CD14-positive monocyte (primary cell): Measurements from ENCODE around the gene ACSL5. TPM values are rescaled to one million over a fixed set of nuclear protein-coding genes. Genes with fewer than 3 reads are reported as not detected.
A peak's percentile ranks its signal among the peaks of the same experiment; 100 is the strongest.

ENCODE experiments used
- DNase-seq, 3 donors: peaks; one replicate each; pipeline ENCODE4 v3.0.0-alpha.2; 2011 to 2022
- H2AFZ ChIP-seq: 2 replicates; pipeline ENCODE4 v1.6.0; 2012; ENCODE audit warnings: mild to moderate bottlenecking, low read depth, low read length, inconsistent platforms; ENCODE audit not compliant: insufficient read depth, poor library complexity, severe bottlenecking
- H3K27ac ChIP-seq, 2 donors: 1 replicate in 1 of 2; 2 replicates in 1 of 2; pipeline ENCODE4 v1.5.1; 2012 to 2013; ENCODE audit warnings: low read length in 2 of 2, control low read depth in 1 of 2, inconsistent platforms in 1 of 2, low read depth in 1 of 2, mild to moderate bottlenecking in 1 of 2
- H3K27me3 ChIP-seq, 2 donors: one replicate each; pipeline versions ENCODE4 v1.6.0 to v1.6.1; 2011 to 2013; ENCODE audit warnings: low read length in 2 of 2; ENCODE audit not compliant: control insufficient read depth in 2 of 2, insufficient read depth in 2 of 2
- H3K36me3 ChIP-seq, 2 donors: replicated peaks in 1 of 2; 1 replicate in 1 of 2; 2 replicates in 1 of 2; pipeline versions ENCODE4 v1.5.1 to v1.6.1; 2012 to 2013; ENCODE audit warnings: low read length in 2 of 2, control low read depth in 1 of 2, inconsistent platforms in 1 of 2, mild to moderate bottlenecking in 1 of 2; ENCODE audit not compliant: insufficient read depth in 2 of 2, control insufficient read depth in 1 of 2
- H3K4me1 ChIP-seq, 2 donors: 1 replicate in 1 of 2; 2 replicates in 1 of 2; pipeline versions ENCODE4 v1.5.1 to v1.6.1; 2012 to 2013; ENCODE audit warnings: low read length in 2 of 2, control low read depth in 1 of 2, inconsistent platforms in 1 of 2, mild to moderate bottlenecking in 1 of 2, moderate library complexity in 1 of 2; ENCODE audit not compliant: insufficient read depth in 2 of 2, control insufficient read depth in 1 of 2
- H3K4me2 ChIP-seq: replicated peaks from 2 replicates; pipeline ENCODE3; 2012; ENCODE audit warnings: low read length, moderate library complexity, mild to moderate bottlenecking; ENCODE audit not compliant: poor library complexity, severe bottlenecking; ENCODE audit errors: extremely low read depth
- H3K4me3 ChIP-seq, 3 experiments: fragments of 200-600 bp in 1 of 3; sonication (generic) in 1 of 3; replicated peaks in 1 of 3; 1 replicate in 2 of 3; 2 replicates in 1 of 3; pipeline ENCODE4 v1.5.1; 2011 to 2013; ENCODE audit warnings: low read length in 3 of 3, mild to moderate bottlenecking in 3 of 3, control low read depth in 2 of 3, low read depth in 2 of 3, inconsistent platforms in 1 of 3, moderate library complexity in 1 of 3
- H3K79me2 ChIP-seq: 2 replicates; pipeline ENCODE4 v1.6.0; 2012; ENCODE audit warnings: mild to moderate bottlenecking, control low read depth, inconsistent platforms, low read length, moderate library complexity; ENCODE audit not compliant: insufficient read depth
- H3K9ac ChIP-seq: 2 replicates; pipeline ENCODE4 v1.6.0; 2017; ENCODE audit warnings: low read length, mild to moderate bottlenecking; ENCODE audit not compliant: insufficient read depth, poor library complexity, severe bottlenecking
- H3K9me3 ChIP-seq, 2 donors: replicated peaks in 1 of 2; 1 replicate in 1 of 2; 2 replicates in 1 of 2; pipeline versions ENCODE4 v1.5.1 to v1.6.1; 2012 to 2013; ENCODE audit warnings: low read length in 2 of 2, control low read depth in 1 of 2; ENCODE audit not compliant: control insufficient read depth in 1 of 2, insufficient read depth in 1 of 2
- H4K20me1 ChIP-seq: 2 replicates; pipeline ENCODE4 v1.6.0; 2012; ENCODE audit warnings: mild to moderate bottlenecking, low read length, control low read depth, moderate library complexity; ENCODE audit not compliant: insufficient read depth
- H3K27ac Mint-ChIP-seq, 7 donors: one replicate each; pipeline ENCODE4 v1.8.0; 2020; ENCODE audit warnings: mild to moderate bottlenecking in 7 of 7, mixed read lengths in 7 of 7, moderate library complexity in 6 of 7, inconsistent platforms in 2 of 7
- H3K27me3 Mint-ChIP-seq, 3 donors: one replicate each; pipeline ENCODE4 v1.8.0; 2021 to 2022; ENCODE audit warnings: low read depth in 3 of 3, mild to moderate bottlenecking in 3 of 3, mixed read lengths in 3 of 3, moderate library complexity in 3 of 3, inconsistent platforms in 1 of 3
- H3K36me3 Mint-ChIP-seq, 2 donors: one replicate each; pipeline ENCODE4 v1.8.0; 2020; ENCODE audit warnings: mixed read lengths in 2 of 2, inconsistent platforms in 1 of 2, mild to moderate bottlenecking in 1 of 2
- H3K4me1 Mint-ChIP-seq: one replicate; pipeline ENCODE4 v1.8.0; 2020; ENCODE audit warnings: mild to moderate bottlenecking, mixed read lengths
- H3K4me3 Mint-ChIP-seq, 2 donors: one replicate each; pipeline ENCODE4 v1.8.0; 2020; ENCODE audit warnings: mild to moderate bottlenecking in 2 of 2, mixed read lengths in 2 of 2, moderate library complexity in 1 of 2
- H3K9me3 Mint-ChIP-seq, 7 donors: one replicate each; pipeline ENCODE4 v1.8.0; 2020 to 2022; ENCODE audit warnings: mixed read lengths in 7 of 7, mild to moderate bottlenecking in 6 of 7, moderate library complexity in 6 of 7, inconsistent platforms in 2 of 7
- WGBS: methylation state at CpG from one replicate; pipeline ENCODE4 v1.1.5; 2013; ENCODE audit warnings: missing lambda C conversion rate; ENCODE audit not compliant: insufficient coverage; 5-methylcytosine and 5-hydroxymethylcytosine counted together
- intact Hi-C, 2 donors: fragments of 100-400 bp; cut with micrococcal nuclease; formaldehyde crosslinking; loops; one replicate each; pipeline versions ENCODE4 v1.15.0 to v1.15.1; 2023
- polyA plus RNA-seq, 3 donors: library from polyadenylated mRNA; depleted of rRNA in 1 of 3; unstranded in 2 of 3; stranded (reverse) in 1 of 3; fragments of 300-500 nt in 2 of 3; fragments of >200 nt in 1 of 3; fragmentation: Illumina TruSeq in 2 of 3; gene quantifications; 1 replicate in 2 of 3; 2 replicates in 1 of 3; pipeline ENCODE4 v1.2.3, GENCODE V29; 2012 to 2021
- TF ChIP-seq, protein P1 (sequence below): fragments of 200-600 bp; IDR thresholded peaks from one replicate; pipeline ENCODE4 v1.8.0; 2022; ENCODE audit warnings: antibody characterized with exemption, mild to moderate bottlenecking

ACSL5 gene
- polyA plus RNA-seq, 3 donors: 27.5 to 44.4 (median 37.5) TPM

DNA sequence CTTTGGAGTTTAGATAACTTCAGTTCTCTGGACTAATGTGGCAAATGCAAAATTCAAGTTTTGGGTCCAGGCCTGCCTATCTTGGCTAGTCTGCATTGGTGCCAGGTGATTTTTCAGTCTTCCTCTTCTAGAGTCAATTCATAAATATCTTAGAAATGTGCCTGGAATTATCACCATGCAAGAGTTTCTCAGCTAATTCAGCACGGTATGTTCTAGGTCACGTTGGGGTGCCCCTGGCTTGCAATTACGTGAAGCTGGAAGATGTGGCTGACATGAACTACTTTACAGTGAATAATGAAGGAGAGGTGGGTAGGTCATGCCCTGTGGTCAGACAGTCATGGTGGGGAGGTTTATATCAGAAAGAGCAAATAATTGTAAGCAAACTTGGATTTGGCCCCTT is 47.8 kb downstream of the ACSL5 start:
- H3K27me3 Mint-ChIP-seq: no peaks in the 10 kb centered on the region
- DNase-seq: no peak
- no peak overlapping the region for H3K4me3 ChIP-seq
- no peaks in the 10 kb centered on the region for H3K79me2 ChIP-seq
- intact Hi-C loops: no loop called here
- H3K9ac ChIP-seq: no peak overlapping the region
- no peak overlapping the region for H3K27ac ChIP-seq
- H3K9me3 ChIP-seq: no peaks in the 10 kb centered on the region
- H3K27ac Mint-ChIP-seq: peak overlapping the region in 1 of 7 donors; percentile 25
- peaks cover 78 to 96% of the 10 kb centered on the region in 2 donors for H3K36me3 ChIP-seq
- H3K36me3 Mint-ChIP-seq: peaks cover 73 to 85% of the 10 kb centered on the region in 2 donors
- no peaks in the 10 kb centered on the region for H3K9me3 Mint-ChIP-seq
- no peak overlapping the region for H3K4me3 Mint-ChIP-seq
- H3K4me1 ChIP-seq: no peaks in the 10 kb centered on the region
- WGBS: 96% methylated on average over 3 of the region's 3 CpGs
- TF ChIP-seq, protein P1, sequence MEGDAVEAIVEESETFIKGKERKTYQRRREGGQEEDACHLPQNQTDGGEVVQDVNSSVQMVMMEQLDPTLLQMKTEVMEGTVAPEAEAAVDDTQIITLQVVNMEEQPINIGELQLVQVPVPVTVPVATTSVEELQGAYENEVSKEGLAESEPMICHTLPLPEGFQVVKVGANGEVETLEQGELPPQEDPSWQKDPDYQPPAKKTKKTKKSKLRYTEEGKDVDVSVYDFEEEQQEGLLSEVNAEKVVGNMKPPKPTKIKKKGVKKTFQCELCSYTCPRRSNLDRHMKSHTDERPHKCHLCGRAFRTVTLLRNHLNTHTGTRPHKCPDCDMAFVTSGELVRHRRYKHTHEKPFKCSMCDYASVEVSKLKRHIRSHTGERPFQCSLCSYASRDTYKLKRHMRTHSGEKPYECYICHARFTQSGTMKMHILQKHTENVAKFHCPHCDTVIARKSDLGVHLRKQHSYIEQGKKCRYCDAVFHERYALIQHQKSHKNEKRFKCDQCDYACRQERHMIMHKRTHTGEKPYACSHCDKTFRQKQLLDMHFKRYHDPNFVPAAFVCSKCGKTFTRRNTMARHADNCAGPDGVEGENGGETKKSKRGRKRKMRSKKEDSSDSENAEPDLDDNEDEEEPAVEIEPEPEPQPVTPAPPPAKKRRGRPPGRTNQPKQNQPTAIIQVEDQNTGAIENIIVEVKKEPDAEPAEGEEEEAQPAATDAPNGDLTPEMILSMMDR: no peak
- H4K20me1 ChIP-seq: no peaks in the 10 kb centered on the region
- no peaks in the 10 kb centered on the region for H3K27me3 ChIP-seq
- H3K4me1 Mint-ChIP-seq: peaks cover 2% of the 10 kb centered on the region
- no peak overlapping the region for H2AFZ ChIP-seq
- H3K4me2 ChIP-seq: no peak overlapping the region

DNA sequence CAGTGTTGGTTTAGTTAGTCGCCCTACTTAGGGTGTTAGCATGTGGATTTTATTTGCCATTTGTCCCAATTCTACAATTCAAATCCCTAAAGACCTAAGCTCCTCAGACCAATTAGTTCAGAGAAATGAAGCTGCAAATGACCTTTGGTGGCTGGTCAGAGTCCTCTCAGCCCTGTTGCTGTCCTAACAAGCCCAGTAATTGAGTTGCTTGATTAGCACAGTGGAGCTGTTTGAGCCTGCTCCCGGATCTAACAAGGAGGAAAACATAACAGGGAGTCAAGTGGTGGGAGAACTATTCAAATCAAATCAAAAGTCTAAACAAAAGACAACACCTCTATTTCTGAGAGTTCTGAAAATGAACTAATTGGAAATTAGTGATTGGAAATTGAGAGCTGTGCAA is 50.7 kb downstream of the ACSL5 start:
- Histone ChIP-seq H3K27me3 (no peaks in the 10 kb centered on the region), H3K36me3 (peaks cover 84 to 96% of the 10 kb centered on the region in 2 donors), H3K4me1 (no peaks in the 10 kb centered on the region), H4K20me1 (no peaks in the 10 kb centered on the region), H3K9ac (no peak overlapping the region), H2AFZ (no peak overlapping the region), H3K9me3 (no peaks in the 10 kb centered on the region), H3K4me2 (no peak overlapping the region), H3K79me2 (no peaks in the 10 kb centered on the region), H3K4me3 (no peak overlapping the region), H3K27ac (no peak overlapping the region)
- TF ChIP-seq, protein P1: no peak
- no peak overlapping the region for H3K4me3 Mint-ChIP-seq
- no peak overlapping the region for H3K27ac Mint-ChIP-seq
- no peaks in the 10 kb centered on the region for H3K27me3 Mint-ChIP-seq
- peaks cover 2% of the 10 kb centered on the region for H3K4me1 Mint-ChIP-seq
- no CpG with 5 or more reads among the region's 2 CpGs for WGBS
- H3K36me3 Mint-ChIP-seq: peaks cover 76 to 92% of the 10 kb centered on the region in 2 donors
- H3K9me3 Mint-ChIP-seq: no peaks in the 10 kb centered on the region
- intact Hi-C loops: no loop called here
- no peak for DNase-seq
